Activated CD8-positive, alpha-beta T cell treated with anti-CD3 and anti-CD28 coated beads for 36 hours (primary cell): Measurements from ENCODE around the gene ST6GALNAC1. TPM values are rescaled to one million over a fixed set of nuclear protein-coding genes. Genes with fewer than 3 reads are reported as not detected.

Experiments used
- ATAC-seq: fragments of 200-7000 bp; cut with Tn5 transposase; one replicate; pipeline ENCODE4 v1.10.0; 2021; ENCODE audit warnings: mild to moderate bottlenecking, moderate library complexity
- CTCF ChIA-PET: fragments of 350-600 bp; sonication (Branson Sonifier 250); formaldehyde crosslinking; loops from one replicate; lab custom pipeline; 2021; ENCODE audit warnings: antibody characterized with exemption; lab: Charles Lee
- POLR2A ChIA-PET: fragments of 350-600 bp; sonication (Branson Sonifier 250); formaldehyde crosslinking; loops from one replicate; lab custom pipeline; 2021; ENCODE audit warnings: antibody characterized with exemption; lab: Charles Lee
- DNase-seq: peaks from one replicate; pipeline ENCODE4 v3.0.0-alpha.2; 2020
- H3K27ac Mint-ChIP-seq: one replicate; pipeline ENCODE4 v1.8.0; 2021; ENCODE audit warnings: mild to moderate bottlenecking, mixed read lengths
- H3K27me3 Mint-ChIP-seq: one replicate; pipeline ENCODE4 v1.8.0; 2021; ENCODE audit warnings: mixed read lengths
- H3K36me3 Mint-ChIP-seq: one replicate; pipeline ENCODE4 v1.8.0; 2021; ENCODE audit warnings: low read depth, mixed read lengths
- H3K4me1 Mint-ChIP-seq: one replicate; pipeline ENCODE4 v1.8.0; 2021; ENCODE audit warnings: low read depth, mixed read lengths
- H3K4me3 Mint-ChIP-seq: one replicate; pipeline ENCODE4 v1.8.0; 2021; ENCODE audit warnings: mild to moderate bottlenecking, moderate library complexity, mixed read lengths
- H3K9me3 Mint-ChIP-seq: one replicate; pipeline ENCODE4 v1.8.0; 2021; ENCODE audit warnings: mixed read lengths
- CTCF ChIP-seq: fragments of 200-600 bp; IDR thresholded peaks from one replicate; pipeline ENCODE4 v1.8.0; 2022; ENCODE audit warnings: antibody characterized with exemption, mild to moderate bottlenecking
- intact Hi-C: fragments of 100-400 bp; cut with micrococcal nuclease; formaldehyde crosslinking; loops from one replicate; pipeline ENCODE4 v1.10.0; 2022
- total RNA-seq, 2 experiments: library from RNA; stranded (reverse); gene quantifications; one replicate each; pipeline ENCODE4 v1.2.3, GENCODE V29; 2021

ST6GALNAC1 gene
- total RNA-seq, 2 experiments from 2014 or later: not detected

GRCh38 chr17:76682296-76682695 is 38.7 kb upstream of the ST6GALNAC1 start:
- H3K4me1 Mint-ChIP-seq: peaks cover 5% of the 10 kb centered on the region
- no peak overlapping the region for H3K27ac Mint-ChIP-seq
- DNase-seq (no peak), ATAC-seq (no peak)
- no peaks in the 10 kb centered on the region for H3K36me3 Mint-ChIP-seq
- H3K9me3 Mint-ChIP-seq: no peaks in the 10 kb centered on the region
- intact Hi-C loops: no loop called here
- POLR2A ChIA-PET: interaction anchor here (1.0 to 1.2 kb wide), 2 partner anchors 115 to 124 kb away, joined by 3 to 4 read pairs; no protein-coding TSS in a partner anchor
- H3K27me3 Mint-ChIP-seq: no peaks in the 10 kb centered on the region
- CTCF ChIA-PET: interaction anchor here (0.9 to 3.3 kb wide), 24 partner anchors 8 to 167 kb away, joined by 3 to 41 read pairs (median 8); partner anchors contain the start of genes MXRA7 and ST6GALNAC1
- H3K4me3 Mint-ChIP-seq: no peak overlapping the region
- no peak for TF ChIP-seq CTCF

GRCh38 chr17:76681222-76682137 is 37.9 kb upstream of the ST6GALNAC1 start:
- peak; percentile 81 for TF ChIP-seq CTCF
- ATAC-seq (peak; percentile 80), DNase-seq (peak; percentile 87)
- ChIA-PET CTCF (interaction anchor here (0.6 to 3.3 kb wide), 43 partner anchors 9 to 179 kb away, joined by 3 to 41 read pairs (median 4); partner anchors contain the start of genes MXRA7, PRCD and ST6GALNAC1), POLR2A (interaction anchor here (0.6 to 1.2 kb wide), 4 partner anchors 10 to 329 kb away, joined by 3 to 4 read pairs (median 4); no protein-coding TSS in a partner anchor)
- H3K27ac Mint-ChIP-seq: no peak overlapping the region
- H3K4me1 Mint-ChIP-seq: peaks cover 5% of the 10 kb centered on the region
- intact Hi-C loops: no loop called here
- no peaks in the 10 kb centered on the region for H3K27me3 Mint-ChIP-seq
- no peaks in the 10 kb centered on the region for H3K36me3 Mint-ChIP-seq
- H3K4me3 Mint-ChIP-seq: no peak overlapping the region
- no peaks in the 10 kb centered on the region for H3K9me3 Mint-ChIP-seq

GRCh38 chr17:76679239-76679638 is 35.7 kb upstream of the ST6GALNAC1 start:
- ChIA-PET CTCF (interaction anchor here (0.9 kb wide), 1 partner anchor 55 kb away, joined by 3 read pairs; no protein-coding TSS in a partner anchor), POLR2A (no interaction called here)
- intact Hi-C loops: no loop called here
- H3K4me3 Mint-ChIP-seq: no peak overlapping the region
- DNase-seq (no peak), ATAC-seq (no peak)
- H3K27me3 Mint-ChIP-seq: no peaks in the 10 kb centered on the region
- peaks cover 5% of the 10 kb centered on the region for H3K4me1 Mint-ChIP-seq
- no peak overlapping the region for H3K27ac Mint-ChIP-seq
- H3K9me3 Mint-ChIP-seq: no peaks in the 10 kb centered on the region
- TF ChIP-seq CTCF: no peak
- no peaks in the 10 kb centered on the region for H3K36me3 Mint-ChIP-seq

- CTCF ChIA-PET: interaction anchor here (1.4 to 1.7 kb wide), 2 partner anchors 54 to 155 kb away, joined by 8 to 9 read pairs; no protein-coding TSS in a partner anchor
- peak; percentile 67 for DNase-seq
These were observed 34.8 kb upstream of the ST6GALNAC1 start for GRCh38 chr17:76678330-76678729.

More at GRCh38 chr17:76678330-76678729, 34.8 kb upstream of the ST6GALNAC1 start:
- ATAC-seq: peak; percentile 77
- H3K4me3 Mint-ChIP-seq: no peak overlapping the region
- H3K27ac Mint-ChIP-seq: no peak overlapping the region
- no peaks in the 10 kb centered on the region for H3K9me3 Mint-ChIP-seq
- POLR2A ChIA-PET: interaction anchor here (0.8 to 0.9 kb wide), 2 partner anchors 111 to 121 kb away, joined by 3 to 5 read pairs; no protein-coding TSS in a partner anchor
- H3K4me1 Mint-ChIP-seq: peaks cover 9% of the 10 kb centered on the region
- no peaks in the 10 kb centered on the region for H3K27me3 Mint-ChIP-seq
- TF ChIP-seq CTCF: no peak
- no peaks in the 10 kb centered on the region for H3K36me3 Mint-ChIP-seq
- intact Hi-C loops: no loop called here
